ENCODE data around the gene GABRG3.
"Not testable (repeated sequence)": the region's sequence is repeated elsewhere in the genome, so short reads cannot be mapped to it uniquely, and the experiment has no call there.

Gene GABRG3

GRCh38 chr15:27003003-27003402, 32.0 kb downstream of the GABRG3 start:
- not testable (repeated sequence) for DNase-seq

- DNase-seq: not testable (repeated sequence)
Observed at GRCh38 chr15:27004226-27004625, 33.2 kb downstream of the GABRG3 start.

- peak; percentile 66 to 71 (median 66) for DNase-seq
Observed at GRCh38 chr15:27017168-27017809, 46.3 kb downstream of the GABRG3 start.

- no peak for DNase-seq
Observed at GRCh38 chr15:27019687-27020086, 48.7 kb downstream of the GABRG3 start.

GRCh38 chr15:27025481-27025966, 54.5 kb downstream of the GABRG3 start:
- no peak for DNase-seq

GRCh38 chr15:27027229-27027628, 56.2 kb downstream of the GABRG3 start:
- no peak for DNase-seq

- no peak for DNase-seq
Observed at GRCh38 chr15:27028858-27029477, 58.0 kb downstream of the GABRG3 start.

- DNase-seq: no peak
Observed at GRCh38 chr15:27036210-27036609, 65.2 kb downstream of the GABRG3 start.

- DNase-seq: no peak
Observed at GRCh38 chr15:27037501-27037900, 66.5 kb downstream of the GABRG3 start.

- no peak for DNase-seq
Observed at GRCh38 chr15:27039152-27039551, 68.2 kb downstream of the GABRG3 start.

GRCh38 chr15:27042230-27042629, 71.2 kb downstream of the GABRG3 start:
- DNase-seq: no peak

- DNase-seq: no peak
Observed at GRCh38 chr15:27042646-27043045, 71.7 kb downstream of the GABRG3 start.

- no peak for DNase-seq
Observed at GRCh38 chr15:27043770-27044169, 72.8 kb downstream of the GABRG3 start.

- no peak for DNase-seq
Observed at GRCh38 chr15:27045796-27046195, 74.8 kb downstream of the GABRG3 start.

GRCh38 chr15:27046880-27047279, 75.9 kb downstream of the GABRG3 start:
- no peak for DNase-seq

- DNase-seq: no peak
Observed at GRCh38 chr15:27050163-27050562, 79.2 kb downstream of the GABRG3 start.

GRCh38 chr15:27054426-27054825, 83.4 kb downstream of the GABRG3 start:
- DNase-seq: no peak

GRCh38 chr15:27057904-27058645, 87.1 kb downstream of the GABRG3 start:
- peak in 1 of 3 donors; percentile 0 for DNase-seq

GRCh38 chr15:27058939-27059338, 88.0 kb downstream of the GABRG3 start:
- no peak for DNase-seq

- peak; percentile 50 to 58 (median 53) for DNase-seq
Observed at GRCh38 chr15:27059610-27060202, 88.7 kb downstream of the GABRG3 start.

GRCh38 chr15:27061739-27062138, 90.8 kb downstream of the GABRG3 start:
- no peak for DNase-seq

GRCh38 chr15:27062951-27063350, 92.0 kb downstream of the GABRG3 start:
- DNase-seq: no peak

- DNase-seq: no peak
Observed at GRCh38 chr15:27064080-27064479, 93.1 kb downstream of the GABRG3 start.
